K562 (cell line): ENCODE measurements around the gene NEDD4L. TPM values are rescaled to one million over a fixed set of nuclear protein-coding genes. Genes with fewer than 3 reads are reported as not detected.

ENCODE experiments used
- ATAC-seq: fragments of 200-7000 bp; cut with Tn5 transposase; 3 replicates; pipeline ENCODE4 v1.9.1; 2020; ENCODE audit warnings: moderate library complexity
- BruUV-seq: library from RNA; stranded (reverse); fragments of 400-500 nt; replicated peaks from 2 replicates; lab custom pipeline; 2021; lab: Mats Ljungman, UMichigan
- CTCF ChIA-PET: fragments of 300-600 bp; formaldehyde crosslinking; extraction: SDS; loops from one replicate; lab custom pipeline; 2021; ENCODE audit warnings: low intra/inter-chr PET ratio; lab: Yijun Ruan, JAX
- POLR2A ChIA-PET: fragments of 300-600, 350-650 bp; sonication (Branson Sonifier 250); formaldehyde crosslinking; extraction: SDS; loops from one replicate; lab custom pipeline; 2021; ENCODE audit warnings: antibody characterized with exemption, inconsistent platforms; lab: Yijun Ruan, JAX
- DNase-seq, 4 experiments: peaks; one replicate each; pipeline versions ENCODE4 v3.0.0 to v3.0.0-alpha.2; 2011 to 2018; ENCODE audit warnings: low spot score in 3 of 4, mixed read lengths in 3 of 4; ENCODE audit errors: extremely low read depth in 1 of 4
- FAIRE-seq: peaks from 2 replicates; lab custom pipeline; 2011; peaks lifted over from hg19 to GRCh38; lab: Jason Lieb, UNC
- H2AFZ ChIP-seq: 2 replicates; pipeline ENCODE4 v1.6.0; 2011; ENCODE audit warnings: low read depth, low read length, control low read depth, inconsistent platforms
- H3K27ac ChIP-seq: fragments of 200-600 bp; 3 replicates; pipeline ENCODE4 v1.8.0; 2011; ENCODE audit warnings: low read depth, mild to moderate bottlenecking, control low read depth, inconsistent platforms, low read length, moderate library complexity, mixed read lengths; ENCODE audit errors: extremely low read depth
- H3K27me3 ChIP-seq, 2 experiments: fragments of 300-600 bp in 1 of 2; 2 replicates in 1 of 2; 3 replicates in 1 of 2; pipeline versions ENCODE4 v1.6.0 to v1.8.0; 2011; ENCODE audit warnings: inconsistent platforms in 2 of 2, low read length in 2 of 2, mild to moderate bottlenecking in 1 of 2, mixed read lengths in 1 of 2, moderate library complexity in 1 of 2; ENCODE audit not compliant: control insufficient read depth in 2 of 2, insufficient read depth in 2 of 2
- H3K36me3 ChIP-seq: fragments of 300-600 bp; 3 replicates; pipeline ENCODE4 v1.8.0; 2011; ENCODE audit warnings: mild to moderate bottlenecking, low read length, inconsistent platforms; ENCODE audit not compliant: control insufficient read depth, insufficient read depth
- H3K4me1 ChIP-seq, 2 experiments: fragments of 200-600 bp in 1 of 2; replicated peaks in 1 of 2; 2 replicates in 1 of 2; 3 replicates in 1 of 2; pipeline versions ENCODE4 v1.5.1 to v1.8.0; 2011; ENCODE audit warnings: inconsistent platforms in 2 of 2, low read length in 2 of 2, mild to moderate bottlenecking in 1 of 2, mixed read lengths in 1 of 2, moderate library complexity in 1 of 2; ENCODE audit not compliant: control insufficient read depth in 2 of 2, insufficient read depth in 2 of 2
- H3K4me2 ChIP-seq: 2 replicates; pipeline ENCODE4 v1.6.1; 2011; ENCODE audit warnings: low read length, control low read depth, inconsistent platforms, mixed read lengths; ENCODE audit not compliant: insufficient read depth
- H3K4me3 ChIP-seq: fragments of 200-600 bp; sonication (generic), shearing (Covaris generic); 2 replicates; pipeline ENCODE4 v1.5.1; 2016; ENCODE audit warnings: control low read depth, inconsistent platforms
- H3K79me2 ChIP-seq: fragments of 200-600 bp; 3 replicates; pipeline ENCODE4 v1.8.0; 2011; ENCODE audit warnings: low read length, inconsistent platforms; ENCODE audit not compliant: control insufficient read depth, insufficient read depth
- H3K9ac ChIP-seq, 2 experiments: 2 replicates each; pipeline versions ENCODE4 v1.6.0 to v1.6.1; 2011; ENCODE audit warnings: low read depth in 2 of 2, low read length in 2 of 2, control low read depth in 1 of 2, inconsistent platforms in 1 of 2, mild to moderate bottlenecking in 1 of 2, mixed read lengths in 1 of 2; ENCODE audit not compliant: insufficient read depth in 1 of 2
- H3K9me1 ChIP-seq: one replicate; pipeline ENCODE4 v1.6.0; 2011; ENCODE audit warnings: inconsistent platforms, mild to moderate bottlenecking, low read length, moderate library complexity; ENCODE audit not compliant: control insufficient read depth, insufficient read depth
- H3K9me3 ChIP-seq: replicated peaks from 2 replicates; pipeline ENCODE4 v1.5.1; 2011; ENCODE audit warnings: low read depth, low read length, inconsistent platforms; ENCODE audit not compliant: control insufficient read depth, insufficient read depth
- H4K20me1 ChIP-seq: replicated peaks from 2 replicates; pipeline ENCODE4 v1.6.1; 2011; ENCODE audit warnings: low read length, inconsistent platforms, mixed read lengths; ENCODE audit not compliant: control insufficient read depth, insufficient read depth
- FIP1L1 ChIP-seq: fragments of 200-400 bp; formaldehyde crosslinking; IDR thresholded peaks from 2 replicates; pipeline ENCODE4 v1.6.1; 2018; ENCODE audit warnings: mild to moderate bottlenecking, low read depth, low read length; ENCODE audit not compliant: poor library complexity, severe bottlenecking
- KLF1 ChIP-seq: fragments of 450-650 bp; IDR thresholded peaks from 2 replicates; pipeline ENCODE4 v1.6.1; 2016; ENCODE audit warnings: missing genetic modification characterization, missing compliant biosample characterization
- MAFG ChIP-seq: fragments of 450-650 bp; conservative IDR thresholded peaks from 2 replicates; pipeline ENCODE4 v1.6.1; 2016; ENCODE audit warnings: missing genetic modification characterization, missing compliant biosample characterization
- POLR2A ChIP-seq: fragments of 450-650 bp; conservative IDR thresholded peaks from 2 replicates; pipeline ENCODE4 v1.6.1; 2016
- TBP ChIP-seq: optimal IDR thresholded peaks from 2 replicates; pipeline ENCODE3; 2011; ENCODE audit warnings: low read depth, low read length, improper control_type of control experiment
- TCF7 ChIP-seq: sonication (generic); IDR thresholded peaks from 2 replicates; pipeline ENCODE4 v1.6.1; 2016; ENCODE audit warnings: antibody characterized with exemption, borderline replicate concordance
- TSC22D4 ChIP-seq: fragments of 450-650 bp; IDR thresholded peaks from 2 replicates; pipeline ENCODE4 v1.6.1; 2016; ENCODE audit warnings: missing genetic modification characterization, missing biosample characterization, control low read depth
- ZNF24 ChIP-seq: fragments of 450-650 bp; IDR thresholded peaks from 2 replicates; pipeline ENCODE4 v1.6.1; 2016
- ZNF436 ChIP-seq: fragments of 250-450, 450-650 bp; sonication (Bioruptor Pico); formaldehyde crosslinking; IDR thresholded peaks from 2 replicates; pipeline ENCODE4 v1.7.0; 2020; ENCODE audit warnings: mild to moderate bottlenecking
- ZNF780A ChIP-seq: fragments of 250-450 bp; sonication (Bioruptor Pico); IDR thresholded peaks from 2 replicates; pipeline ENCODE4 v1.5.0; 2021; ENCODE audit warnings: mild to moderate bottlenecking
- WGBS: fragments of 100-300 bp; shearing (Covaris generic); methylation state at CpG from one replicate; pipeline ENCODE4 v1.1.6; 2016; ENCODE audit warnings: low coverage, mixed read lengths; ENCODE audit not compliant: insufficient coverage; ENCODE audit errors: missing lambda C conversion rate; 5-methylcytosine and 5-hydroxymethylcytosine counted together
- in situ Hi-C: fragments of 300-500 bp; cut with MboI; formaldehyde crosslinking; loops from 4 replicates; pipeline ENCODE4 v1.15.0; 2018; ENCODE audit warnings: inconsistent platforms, mixed read lengths
- intact Hi-C: fragments of 100-400 bp; cut with micrococcal nuclease; formaldehyde crosslinking; loops from 2 replicates; pipeline ENCODE4 v1.14.2; 2022
- polyA plus RNA-seq, 8 experiments: library from polyadenylated mRNA; depleted of rRNA in 4 of 8; stranded (reverse) in 5 of 8; unstranded in 3 of 8; fragments of >200 nt; fragmentation: Nextera tagmentation in 2 of 8; fragmentation: Illumina TruSeq in 1 of 8; extraction: Ambion mirVana in 2 of 8; extraction: Trizol in 1 of 8; gene quantifications; 2 replicates each; pipeline versions ENCODE4 v1.2.1 to v1.2.3, GENCODE V29; 2011 to 2014; ENCODE audit warnings: inconsistent platforms in 1 of 8, missing spikeins in 1 of 8
- total RNA-seq, 7 experiments: library from RNA; depleted of rRNA in 6 of 7; stranded (reverse); fragments of >200 nt in 6 of 7; fragmentation: Illumina TruSeq in 2 of 7; extraction: Trizol in 2 of 7; gene quantifications; 2 replicates each; pipeline versions ENCODE4 v1.2.1 to v1.2.3, GENCODE V29; 2011 to 2021; ENCODE audit warnings: low replicate concordance in 1 of 7
- TF ChIP-seq, protein P1 (sequence below): fragments of 450-650 bp; IDR thresholded peaks from one replicate; pipeline ENCODE4 v1.6.1; 2018; ENCODE audit warnings: mild to moderate bottlenecking, moderate library complexity; ENCODE audit not compliant: partially characterized antibody
- TF ChIP-seq, protein P2 (sequence below): fragments of 450-650 bp; IDR thresholded peaks from 2 replicates; pipeline ENCODE4 v1.6.1; 2016
- TF ChIP-seq, protein P3 (sequence below): fragments of 450-650 bp; IDR thresholded peaks from 2 replicates; pipeline ENCODE4 v1.6.1; 2016; ENCODE audit warnings: low read depth, mild to moderate bottlenecking, moderate library complexity
- TF ChIP-seq, protein P4 (sequence below): fragments of 200-800 bp; sonication (Bioruptor generic); IDR thresholded peaks from 2 replicates; pipeline ENCODE4 v1.6.1; 2016; ENCODE audit warnings: missing genetic modification characterization, missing compliant biosample characterization

NEDD4L gene
- total and polyA plus RNA-seq, 9 of the 15 experiments (the other 6 are each of a cell fraction or from before 2014, with no cell fraction given): 8.1 to 33.4 (median 19.9) TPM

DNA sequence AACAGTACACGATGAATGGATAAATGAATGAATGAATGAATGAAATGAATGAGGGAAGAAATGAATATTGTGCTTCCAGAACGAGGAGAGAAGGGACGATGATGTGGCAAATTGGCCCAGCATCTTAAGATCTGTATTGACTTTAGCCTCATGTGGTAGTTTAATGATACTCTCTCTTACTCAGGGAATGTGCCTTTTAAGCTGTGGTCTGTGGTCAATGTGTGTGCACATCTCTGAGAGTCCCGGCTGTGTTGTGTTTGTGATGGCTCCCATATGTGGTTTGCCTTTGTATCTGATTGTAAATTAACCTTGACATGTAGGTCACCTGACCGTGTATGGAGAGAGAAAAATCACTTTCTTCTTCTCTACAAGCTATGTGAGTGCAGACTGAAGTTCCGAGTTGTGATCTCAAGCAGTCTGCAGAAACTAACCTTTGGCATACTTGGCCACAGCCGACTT, 91.2 kb downstream of the NEDD4L start:
- H3K9me3 ChIP-seq: no peaks in the 10 kb centered on the region
- H3K36me3 ChIP-seq: no peaks in the 10 kb centered on the region
- no peak overlapping the region for H3K9ac ChIP-seq
- H3K9me1 ChIP-seq: no peaks in the 10 kb centered on the region
- in situ Hi-C loops (loop anchor here (25.0 kb wide), 1 partner anchor 248 kb away; no protein-coding TSS in a partner anchor), intact Hi-C loops (loop anchor here (5.0 kb wide), 4 partner anchors 93 to 253 kb away; partner anchors contain the start of gene NEDD4L)
- H3K27me3 ChIP-seq: no peaks in the 10 kb centered on the region
- DNase-seq (no peak), ATAC-seq (peak; percentile 26; the same call in 1 of the 3 replicates), FAIRE-seq (no peak)
- no peak overlapping the region for H3K4me3 ChIP-seq
- ChIA-PET CTCF (interaction anchor here (1.0 to 1.6 kb wide), 3 partner anchors 46 to 254 kb away, joined by 5 to 6 read pairs (median 5); no protein-coding TSS in a partner anchor), POLR2A (no interaction called here)
- H4K20me1 ChIP-seq: 0 out of 2 replicates have a peak, but pooled peaks cover 5% of the 10 kb centered on the region
- WGBS: 34% methylated on average over 7 of the region's 7 CpGs
- H3K4me2 ChIP-seq: no peak overlapping the region; the same call in 1 of the 2 replicates
- H3K4me1 ChIP-seq: peaks cover 0 to 6% of the 10 kb centered on the region in 2 experiments; a peak in 2 of 5 replicates
- no peak overlapping the region for H2AFZ ChIP-seq
- H3K79me2 ChIP-seq: peaks cover 18% of the 10 kb centered on the region; the same call in 2 of the 3 replicates
- BruUV-seq: no TSS peak
- H3K27ac ChIP-seq: no peak overlapping the region
- no peak for TF ChIP-seq TBP
- TF ChIP-seq, protein P1, sequence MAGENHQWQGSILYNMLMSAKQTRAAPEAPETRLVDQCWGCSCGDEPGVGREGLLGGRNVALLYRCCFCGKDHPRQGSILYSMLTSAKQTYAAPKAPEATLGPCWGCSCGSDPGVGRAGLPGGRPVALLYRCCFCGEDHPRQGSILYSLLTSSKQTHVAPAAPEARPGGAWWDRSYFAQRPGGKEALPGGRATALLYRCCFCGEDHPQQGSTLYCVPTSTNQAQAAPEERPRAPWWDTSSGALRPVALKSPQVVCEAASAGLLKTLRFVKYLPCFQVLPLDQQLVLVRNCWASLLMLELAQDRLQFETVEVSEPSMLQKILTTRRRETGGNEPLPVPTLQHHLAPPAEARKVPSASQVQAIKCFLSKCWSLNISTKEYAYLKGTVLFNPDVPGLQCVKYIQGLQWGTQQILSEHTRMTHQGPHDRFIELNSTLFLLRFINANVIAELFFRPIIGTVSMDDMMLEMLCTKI: no peak
- TF ChIP-seq TCF7: no peak
- peak; percentile 84 for TF ChIP-seq ZNF24
- TF ChIP-seq, protein P2, sequence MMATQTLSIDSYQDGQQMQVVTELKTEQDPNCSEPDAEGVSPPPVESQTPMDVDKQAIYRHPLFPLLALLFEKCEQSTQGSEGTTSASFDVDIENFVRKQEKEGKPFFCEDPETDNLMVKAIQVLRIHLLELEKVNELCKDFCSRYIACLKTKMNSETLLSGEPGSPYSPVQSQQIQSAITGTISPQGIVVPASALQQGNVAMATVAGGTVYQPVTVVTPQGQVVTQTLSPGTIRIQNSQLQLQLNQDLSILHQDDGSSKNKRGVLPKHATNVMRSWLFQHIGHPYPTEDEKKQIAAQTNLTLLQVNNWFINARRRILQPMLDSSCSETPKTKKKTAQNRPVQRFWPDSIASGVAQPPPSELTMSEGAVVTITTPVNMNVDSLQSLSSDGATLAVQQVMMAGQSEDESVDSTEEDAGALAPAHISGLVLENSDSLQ: 0 out of 2 replicates have a peak, but pooled peaks have one; percentile 37
- TF ChIP-seq KLF1 (tag): no peak
- TF ChIP-seq ZNF436 (CRISPR knock-in tag): no peak
- TF ChIP-seq ZNF780A: no peak
- TF ChIP-seq MAFG (tag): no peak
- TF ChIP-seq FIP1L1: no peak
- TF ChIP-seq, protein P3, sequence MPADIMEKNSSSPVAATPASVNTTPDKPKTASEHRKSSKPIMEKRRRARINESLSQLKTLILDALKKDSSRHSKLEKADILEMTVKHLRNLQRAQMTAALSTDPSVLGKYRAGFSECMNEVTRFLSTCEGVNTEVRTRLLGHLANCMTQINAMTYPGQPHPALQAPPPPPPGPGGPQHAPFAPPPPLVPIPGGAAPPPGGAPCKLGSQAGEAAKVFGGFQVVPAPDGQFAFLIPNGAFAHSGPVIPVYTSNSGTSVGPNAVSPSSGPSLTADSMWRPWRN: 0 out of 2 replicates have a peak, but pooled peaks have one; percentile 29
- TF ChIP-seq, protein P4, sequence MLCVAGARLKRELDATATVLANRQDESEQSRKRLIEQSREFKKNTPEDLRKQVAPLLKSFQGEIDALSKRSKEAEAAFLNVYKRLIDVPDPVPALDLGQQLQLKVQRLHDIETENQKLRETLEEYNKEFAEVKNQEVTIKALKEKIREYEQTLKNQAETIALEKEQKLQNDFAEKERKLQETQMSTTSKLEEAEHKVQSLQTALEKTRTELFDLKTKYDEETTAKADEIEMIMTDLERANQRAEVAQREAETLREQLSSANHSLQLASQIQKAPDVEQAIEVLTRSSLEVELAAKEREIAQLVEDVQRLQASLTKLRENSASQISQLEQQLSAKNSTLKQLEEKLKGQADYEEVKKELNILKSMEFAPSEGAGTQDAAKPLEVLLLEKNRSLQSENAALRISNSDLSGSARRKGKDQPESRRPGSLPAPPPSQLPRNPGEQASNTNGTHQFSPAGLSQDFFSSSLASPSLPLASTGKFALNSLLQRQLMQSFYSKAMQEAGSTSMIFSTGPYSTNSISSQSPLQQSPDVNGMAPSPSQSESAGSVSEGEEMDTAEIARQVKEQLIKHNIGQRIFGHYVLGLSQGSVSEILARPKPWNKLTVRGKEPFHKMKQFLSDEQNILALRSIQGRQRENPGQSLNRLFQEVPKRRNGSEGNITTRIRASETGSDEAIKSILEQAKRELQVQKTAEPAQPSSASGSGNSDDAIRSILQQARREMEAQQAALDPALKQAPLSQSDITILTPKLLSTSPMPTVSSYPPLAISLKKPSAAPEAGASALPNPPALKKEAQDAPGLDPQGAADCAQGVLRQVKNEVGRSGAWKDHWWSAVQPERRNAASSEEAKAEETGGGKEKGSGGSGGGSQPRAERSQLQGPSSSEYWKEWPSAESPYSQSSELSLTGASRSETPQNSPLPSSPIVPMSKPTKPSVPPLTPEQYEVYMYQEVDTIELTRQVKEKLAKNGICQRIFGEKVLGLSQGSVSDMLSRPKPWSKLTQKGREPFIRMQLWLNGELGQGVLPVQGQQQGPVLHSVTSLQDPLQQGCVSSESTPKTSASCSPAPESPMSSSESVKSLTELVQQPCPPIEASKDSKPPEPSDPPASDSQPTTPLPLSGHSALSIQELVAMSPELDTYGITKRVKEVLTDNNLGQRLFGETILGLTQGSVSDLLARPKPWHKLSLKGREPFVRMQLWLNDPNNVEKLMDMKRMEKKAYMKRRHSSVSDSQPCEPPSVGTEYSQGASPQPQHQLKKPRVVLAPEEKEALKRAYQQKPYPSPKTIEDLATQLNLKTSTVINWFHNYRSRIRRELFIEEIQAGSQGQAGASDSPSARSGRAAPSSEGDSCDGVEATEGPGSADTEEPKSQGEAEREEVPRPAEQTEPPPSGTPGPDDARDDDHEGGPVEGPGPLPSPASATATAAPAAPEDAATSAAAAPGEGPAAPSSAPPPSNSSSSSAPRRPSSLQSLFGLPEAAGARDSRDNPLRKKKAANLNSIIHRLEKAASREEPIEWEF (CRISPR knock-in tag): no peak
- TF ChIP-seq TSC22D4 (tag): no peak
- TF ChIP-seq POLR2A: no peak
